ENCODE measurements around the gene UNC13D. TPM values are rescaled to one million over a fixed set of nuclear protein-coding genes. Genes with fewer than 3 reads are reported as not detected.

The UNC13D gene
- total and polyA plus RNA-seq, 2 of the 4 experiments (the other 2 are of a cell fraction): under 0.01 to 0.31 TPM

GRCh38 chr17:75829747-75830146 lies 14.5 kb downstream of the UNC13D start:
- CTCF ChIA-PET: interaction anchor here (0.5 to 1.2 kb wide), 6 partner anchors 14 to 266 kb away, joined by 3 to 4 read pairs (median 3); partner anchors contain the start of genes UNK and WBP2
- dilution Hi-C loops (cut with HindIII; ENCODE audit: low sequenced_read_pairs, unreplicated experiment): no loop called here
- H3K4me1 ChIP-seq (ENCODE audit: control insufficient read depth, insufficient read depth, low read length): peaks cover 3% of the 10 kb centered on the region

More at GRCh38 chr17:75829747-75830146, 14.5 kb downstream of the UNC13D start:
- no peak overlapping the region for H2AK5ac ChIP-seq (ENCODE audit: low read depth, low read length)
- H3K18ac ChIP-seq (ENCODE audit: low read depth, low read length): no peak overlapping the region
- H3K14ac ChIP-seq (replicated peaks; ENCODE audit: low read depth, low read length): no peak overlapping the region
- no peak overlapping the region for H2BK5ac ChIP-seq (ENCODE audit: low read depth, low read length, poor library complexity, severe bottlenecking)
- no peak overlapping the region for H2BK20ac ChIP-seq (ENCODE audit: low read depth, low read length)
- H3K56ac ChIP-seq (ENCODE audit: extremely low read depth, insufficient read depth, low read length): no peak overlapping the region
- no peak for ATAC-seq (ENCODE audit: low read depth)
- no peak overlapping the region for H2BK15ac ChIP-seq (ENCODE audit: low read depth, low read length)
- no peaks in the 10 kb centered on the region for H3K79me1 ChIP-seq (ENCODE audit: low read depth in 1 of 2, low read length in 2 of 2)
- no peak overlapping the region for H3K4me2 ChIP-seq (ENCODE audit: low read depth, low read length)
- peaks cover 5% of the 10 kb centered on the region; the same call in 1 of the 2 replicates for H3K36me3 ChIP-seq (ENCODE audit: control insufficient read depth, insufficient read depth, low read length)
- H3K23ac ChIP-seq (ENCODE audit: low read depth, low read length): no peak overlapping the region
- peaks cover 3% of the 10 kb centered on the region; the same call in 1 of the 2 replicates for H3K9me1 ChIP-seq (ENCODE audit: insufficient read depth, low read length)
- no peak overlapping the region for H3K27ac ChIP-seq (ENCODE audit: insufficient read depth, low read length)
- BruUV-seq (replicated peaks): no TSS peak
- H3K27me3 ChIP-seq (ENCODE audit: control insufficient read depth, insufficient read depth, low read length): no peaks in the 10 kb centered on the region
- in situ Hi-C loops (cut with MboI; ENCODE audit: low sequenced_read_pairs) (no loop called here), intact Hi-C loops (cut with micrococcal nuclease) (loop anchor here (5.0 kb wide), 1 partner anchor 47 kb away; the partner anchor contains the start of gene UNK)
- no peak overlapping the region for H4K91ac ChIP-seq (ENCODE audit: insufficient read depth, low read depth, low read length)
- POLR2A ChIA-PET (ENCODE audit: unreplicated experiment): no interaction called here
- no peak overlapping the region for H3K9ac ChIP-seq (ENCODE audit: low read depth, low read length)
- TF ChIP-seq MAZ (IDR thresholded peaks at IDR 0.05; ENCODE audit: borderline replicate concordance, low read depth, low read length) (no peak), FOS (IDR thresholded peaks at IDR 0.05; ENCODE audit: low read depth, low read length) (no peak), CTCF (conservative IDR thresholded peaks at IDR 0.05; ENCODE audit: low read depth, low read length) (no peak), USF2 (IDR thresholded peaks at IDR 0.05; ENCODE audit: low read depth, low read length) (no peak), CEBPB (IDR thresholded peaks at IDR 0.05; ENCODE audit: low read depth, low read length) (no peak), RFX5 (IDR thresholded peaks at IDR 0.05; ENCODE audit: low read depth, low read length) (no peak), ELK1 (IDR thresholded peaks at IDR 0.05; ENCODE audit: borderline replicate concordance, low read depth, low read length) (no peak), CHD1 (IDR thresholded peaks at IDR 0.05; ENCODE audit: low read depth, low read length) (no peak), MAFK (IDR thresholded peaks at IDR 0.05; ENCODE audit: low read depth, low read length) (no peak), SMC3 (IDR thresholded peaks at IDR 0.05; ENCODE audit: low read depth, low read length) (no peak), RCOR1 (IDR thresholded peaks at IDR 0.05; ENCODE audit: insufficient replicate concordance, low read length) (no peak), BHLHE40 (IDR thresholded peaks at IDR 0.05; ENCODE audit: low read depth, low read length) (no peak), RAD21 (IDR thresholded peaks at IDR 0.05; ENCODE audit: low read length) (no peak), POLR2A (IDR thresholded peaks at IDR 0.05; ENCODE audit: low read depth, low read length) (no peak), MXI1 (IDR thresholded peaks at IDR 0.05; ENCODE audit: borderline replicate concordance, low read depth, low read length) (no peak), NFE2L2 (IDR thresholded peaks at IDR 0.05; ENCODE audit: low read depth, low read length) (no peak)
- 43% methylated on average over 1 of the region's 7 CpGs; no CpG with 5 or more reads in 1 of the 2 experiments for WGBS, 2 experiments (ENCODE audit: extremely low coverage in 2 of 2, insufficient read length in 1 of 2)
- no peak overlapping the region for H2BK120ac ChIP-seq (ENCODE audit: low read depth, low read length)
- no peak overlapping the region for H3K4ac ChIP-seq (ENCODE audit: low read depth, low read length)
- no peak overlapping the region for H2AFZ ChIP-seq (replicated peaks; ENCODE audit: low read length, poor library complexity)
- no peak overlapping the region for H3K4me3 ChIP-seq (ENCODE audit: insufficient read depth, low read depth, low read length)
- no peak overlapping the region for H4K8ac ChIP-seq (ENCODE audit: low read depth in 2 of 2, low read length in 2 of 2)
- no peaks in the 10 kb centered on the region for H3K9me3 ChIP-seq (ENCODE audit: control insufficient read depth, insufficient read depth, low read length)
- H4K5ac ChIP-seq (ENCODE audit: low read depth, low read length): no peak overlapping the region
- no peak overlapping the region for H2AK9ac ChIP-seq (replicated peaks; ENCODE audit: low read depth, low read length, poor library complexity)
- H4K20me1 ChIP-seq (ENCODE audit: insufficient read depth, low read length): no peaks in the 10 kb centered on the region
- DNase-seq: no peak

Data from IMR-90 (cell line).